Measurements from ENCODE around the gene TRPC3. TPM values are rescaled to one million over a fixed set of nuclear protein-coding genes. Genes with fewer than 3 reads are reported as not detected.

TRPC3 gene
- total and polyA plus RNA-seq, 2 of the 8 experiments (the other 6 are each of a cell fraction or from before 2014, with no cell fraction given) = 0.37 to 0.41 TPM

DNA sequence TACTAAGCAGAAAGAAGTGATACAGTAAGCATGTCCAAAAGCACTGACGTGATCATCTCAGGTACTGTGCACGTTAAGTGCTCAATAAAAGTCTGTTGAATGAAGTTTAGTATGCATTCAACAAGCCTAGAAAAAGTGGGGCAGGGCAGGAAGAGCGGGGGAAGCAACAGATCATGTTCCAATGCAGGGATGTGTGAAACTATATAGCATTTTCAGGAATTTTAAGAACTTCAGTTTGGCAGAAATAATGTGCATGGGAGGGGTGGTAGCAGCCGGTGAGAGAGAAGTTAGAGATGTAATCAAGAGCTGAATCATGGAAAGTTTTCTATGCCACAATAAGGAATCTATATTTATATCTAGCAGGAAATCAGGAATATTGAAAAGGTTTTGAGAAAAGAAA, 109.0 kb downstream of the TRPC3 start (continued):
- TF ChIP-seq, protein P1, sequence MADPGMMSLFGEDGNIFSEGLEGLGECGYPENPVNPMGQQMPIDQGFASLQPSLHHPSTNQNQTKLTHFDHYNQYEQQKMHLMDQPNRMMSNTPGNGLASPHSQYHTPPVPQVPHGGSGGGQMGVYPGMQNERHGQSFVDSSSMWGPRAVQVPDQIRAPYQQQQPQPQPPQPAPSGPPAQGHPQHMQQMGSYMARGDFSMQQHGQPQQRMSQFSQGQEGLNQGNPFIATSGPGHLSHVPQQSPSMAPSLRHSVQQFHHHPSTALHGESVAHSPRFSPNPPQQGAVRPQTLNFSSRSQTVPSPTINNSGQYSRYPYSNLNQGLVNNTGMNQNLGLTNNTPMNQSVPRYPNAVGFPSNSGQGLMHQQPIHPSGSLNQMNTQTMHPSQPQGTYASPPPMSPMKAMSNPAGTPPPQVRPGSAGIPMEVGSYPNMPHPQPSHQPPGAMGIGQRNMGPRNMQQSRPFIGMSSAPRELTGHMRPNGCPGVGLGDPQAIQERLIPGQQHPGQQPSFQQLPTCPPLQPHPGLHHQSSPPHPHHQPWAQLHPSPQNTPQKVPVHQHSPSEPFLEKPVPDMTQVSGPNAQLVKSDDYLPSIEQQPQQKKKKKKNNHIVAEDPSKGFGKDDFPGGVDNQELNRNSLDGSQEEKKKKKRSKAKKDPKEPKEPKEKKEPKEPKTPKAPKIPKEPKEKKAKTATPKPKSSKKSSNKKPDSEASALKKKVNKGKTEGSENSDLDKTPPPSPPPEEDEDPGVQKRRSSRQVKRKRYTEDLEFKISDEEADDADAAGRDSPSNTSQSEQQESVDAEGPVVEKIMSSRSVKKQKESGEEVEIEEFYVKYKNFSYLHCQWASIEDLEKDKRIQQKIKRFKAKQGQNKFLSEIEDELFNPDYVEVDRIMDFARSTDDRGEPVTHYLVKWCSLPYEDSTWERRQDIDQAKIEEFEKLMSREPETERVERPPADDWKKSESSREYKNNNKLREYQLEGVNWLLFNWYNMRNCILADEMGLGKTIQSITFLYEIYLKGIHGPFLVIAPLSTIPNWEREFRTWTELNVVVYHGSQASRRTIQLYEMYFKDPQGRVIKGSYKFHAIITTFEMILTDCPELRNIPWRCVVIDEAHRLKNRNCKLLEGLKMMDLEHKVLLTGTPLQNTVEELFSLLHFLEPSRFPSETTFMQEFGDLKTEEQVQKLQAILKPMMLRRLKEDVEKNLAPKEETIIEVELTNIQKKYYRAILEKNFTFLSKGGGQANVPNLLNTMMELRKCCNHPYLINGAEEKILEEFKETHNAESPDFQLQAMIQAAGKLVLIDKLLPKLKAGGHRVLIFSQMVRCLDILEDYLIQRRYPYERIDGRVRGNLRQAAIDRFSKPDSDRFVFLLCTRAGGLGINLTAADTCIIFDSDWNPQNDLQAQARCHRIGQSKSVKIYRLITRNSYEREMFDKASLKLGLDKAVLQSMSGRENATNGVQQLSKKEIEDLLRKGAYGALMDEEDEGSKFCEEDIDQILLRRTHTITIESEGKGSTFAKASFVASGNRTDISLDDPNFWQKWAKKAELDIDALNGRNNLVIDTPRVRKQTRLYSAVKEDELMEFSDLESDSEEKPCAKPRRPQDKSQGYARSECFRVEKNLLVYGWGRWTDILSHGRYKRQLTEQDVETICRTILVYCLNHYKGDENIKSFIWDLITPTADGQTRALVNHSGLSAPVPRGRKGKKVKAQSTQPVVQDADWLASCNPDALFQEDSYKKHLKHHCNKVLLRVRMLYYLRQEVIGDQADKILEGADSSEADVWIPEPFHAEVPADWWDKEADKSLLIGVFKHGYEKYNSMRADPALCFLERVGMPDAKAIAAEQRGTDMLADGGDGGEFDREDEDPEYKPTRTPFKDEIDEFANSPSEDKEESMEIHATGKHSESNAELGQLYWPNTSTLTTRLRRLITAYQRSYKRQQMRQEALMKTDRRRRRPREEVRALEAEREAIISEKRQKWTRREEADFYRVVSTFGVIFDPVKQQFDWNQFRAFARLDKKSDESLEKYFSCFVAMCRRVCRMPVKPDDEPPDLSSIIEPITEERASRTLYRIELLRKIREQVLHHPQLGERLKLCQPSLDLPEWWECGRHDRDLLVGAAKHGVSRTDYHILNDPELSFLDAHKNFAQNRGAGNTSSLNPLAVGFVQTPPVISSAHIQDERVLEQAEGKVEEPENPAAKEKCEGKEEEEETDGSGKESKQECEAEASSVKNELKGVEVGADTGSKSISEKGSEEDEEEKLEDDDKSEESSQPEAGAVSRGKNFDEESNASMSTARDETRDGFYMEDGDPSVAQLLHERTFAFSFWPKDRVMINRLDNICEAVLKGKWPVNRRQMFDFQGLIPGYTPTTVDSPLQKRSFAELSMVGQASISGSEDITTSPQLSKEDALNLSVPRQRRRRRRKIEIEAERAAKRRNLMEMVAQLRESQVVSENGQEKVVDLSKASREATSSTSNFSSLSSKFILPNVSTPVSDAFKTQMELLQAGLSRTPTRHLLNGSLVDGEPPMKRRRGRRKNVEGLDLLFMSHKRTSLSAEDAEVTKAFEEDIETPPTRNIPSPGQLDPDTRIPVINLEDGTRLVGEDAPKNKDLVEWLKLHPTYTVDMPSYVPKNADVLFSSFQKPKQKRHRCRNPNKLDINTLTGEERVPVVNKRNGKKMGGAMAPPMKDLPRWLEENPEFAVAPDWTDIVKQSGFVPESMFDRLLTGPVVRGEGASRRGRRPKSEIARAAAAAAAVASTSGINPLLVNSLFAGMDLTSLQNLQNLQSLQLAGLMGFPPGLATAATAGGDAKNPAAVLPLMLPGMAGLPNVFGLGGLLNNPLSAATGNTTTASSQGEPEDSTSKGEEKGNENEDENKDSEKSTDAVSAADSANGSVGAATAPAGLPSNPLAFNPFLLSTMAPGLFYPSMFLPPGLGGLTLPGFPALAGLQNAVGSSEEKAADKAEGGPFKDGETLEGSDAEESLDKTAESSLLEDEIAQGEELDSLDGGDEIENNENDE (IDR thresholded peaks at IDR 0.05; ENCODE audit: insufficient replicate concordance, low read length) = no peak
- TF ChIP-seq NANOG (IDR thresholded peaks at IDR 0.05; ENCODE audit: insufficient read depth, low read depth, low read length, poor library complexity, severe bottlenecking) (no peak), TAF1 (IDR thresholded peaks at IDR 0.05; ENCODE audit: low read depth, low read length) (no peak), CBX8 (IDR thresholded peaks at IDR 0.05; ENCODE audit: borderline replicate concordance, low read depth, low read length) (no peak), RNF2 (IDR thresholded peaks at IDR 0.05; ENCODE audit: borderline replicate concordance, low read depth, low read length, missing control alignments, poor library complexity, severe bottlenecking) (no peak)
- TF ChIP-seq, protein P2, sequence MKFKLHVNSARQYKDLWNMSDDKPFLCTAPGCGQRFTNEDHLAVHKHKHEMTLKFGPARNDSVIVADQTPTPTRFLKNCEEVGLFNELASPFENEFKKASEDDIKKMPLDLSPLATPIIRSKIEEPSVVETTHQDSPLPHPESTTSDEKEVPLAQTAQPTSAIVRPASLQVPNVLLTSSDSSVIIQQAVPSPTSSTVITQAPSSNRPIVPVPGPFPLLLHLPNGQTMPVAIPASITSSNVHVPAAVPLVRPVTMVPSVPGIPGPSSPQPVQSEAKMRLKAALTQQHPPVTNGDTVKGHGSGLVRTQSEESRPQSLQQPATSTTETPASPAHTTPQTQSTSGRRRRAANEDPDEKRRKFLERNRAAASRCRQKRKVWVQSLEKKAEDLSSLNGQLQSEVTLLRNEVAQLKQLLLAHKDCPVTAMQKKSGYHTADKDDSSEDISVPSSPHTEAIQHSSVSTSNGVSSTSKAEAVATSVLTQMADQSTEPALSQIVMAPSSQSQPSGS (IDR thresholded peaks at IDR 0.05; ENCODE audit: low read length) = no peak
